HEK293 (cell line): ENCODE measurements around the gene UTP4.

Experiments
- CTCF ChIA-PET: fragments of 350-600 bp; formaldehyde crosslinking; extraction: SDS; loops from one replicate; lab custom pipeline; 2021; ENCODE audit warnings: antibody characterized with exemption; lab: Yijun Ruan, JAX
- POLR2A ChIA-PET: fragments of 300-600 bp; formaldehyde crosslinking; extraction: SDS; loops from one replicate; lab custom pipeline; 2020; ENCODE audit warnings: antibody characterized with exemption, inconsistent platforms; lab: Yijun Ruan, JAX
- H3K27ac ChIP-seq: fragments of 200-500 bp; sonication (Bioruptor generic); 2 replicates; pipeline ENCODE4 v1.5.1; 2014; ENCODE audit warnings: low read depth, low read length, control low read depth, inconsistent platforms; ENCODE audit errors: extremely low read depth
- H3K36me3 ChIP-seq, 2 experiments: fragments of 200-500 bp in 1 of 2; sonication (Bioruptor generic) in 1 of 2; 1 replicate in 1 of 2; 2 replicates in 1 of 2; pipeline ENCODE4 v1.5.1; 2014 to 2017; ENCODE audit warnings: inconsistent platforms in 2 of 2, low read length in 2 of 2; ENCODE audit not compliant: control insufficient read depth in 2 of 2, insufficient read depth in 1 of 2
- H3K4me1 ChIP-seq: fragments of 200-500 bp; sonication (Bioruptor generic); 2 replicates; pipeline ENCODE4 v1.5.1; 2014; ENCODE audit warnings: mild to moderate bottlenecking, low read length, inconsistent platforms; ENCODE audit not compliant: control insufficient read depth, insufficient read depth
- H3K4me3 ChIP-seq: 2 replicates; pipeline ENCODE4 v1.5.1; 2011; ENCODE audit warnings: low read depth, mild to moderate bottlenecking, control low read depth, low read length, moderate library complexity
- H3K9me3 ChIP-seq: fragments of 200-500 bp; sonication (Bioruptor generic); 2 replicates; pipeline ENCODE4 v1.5.1; 2014; ENCODE audit warnings: low read depth, low read length, inconsistent platforms; ENCODE audit not compliant: control insufficient read depth, insufficient read depth
- KLF1 ChIP-seq: fragments of 450-650 bp; formaldehyde crosslinking; IDR thresholded peaks from 2 replicates; pipeline ENCODE4 v1.5.1; 2016; ENCODE audit warnings: missing biosample characterization, missing genetic modification characterization
- MZF1 ChIP-seq: fragments of 450-650 bp; formaldehyde crosslinking; IDR thresholded peaks from 2 replicates; pipeline ENCODE4 v1.5.1; 2017; ENCODE audit warnings: missing biosample characterization, missing genetic modification characterization, borderline replicate concordance
- OSR2 ChIP-seq: fragments of 450-650 bp; formaldehyde crosslinking; IDR thresholded peaks from 2 replicates; pipeline ENCODE4 v1.5.1; 2016; ENCODE audit warnings: missing biosample characterization, missing genetic modification characterization
- PATZ1 ChIP-seq: fragments of 450-650 bp; formaldehyde crosslinking; IDR thresholded peaks from 2 replicates; pipeline ENCODE4 v1.5.1; 2016; ENCODE audit warnings: missing biosample characterization, missing genetic modification characterization
- PRDM6 ChIP-seq: fragments of 450-650 bp; formaldehyde crosslinking; IDR thresholded peaks from 2 replicates; pipeline ENCODE4 v1.5.1; 2017; ENCODE audit warnings: missing biosample characterization, missing genetic modification characterization
- SP3 ChIP-seq: fragments of 450-650 bp; formaldehyde crosslinking; IDR thresholded peaks from 2 replicates; pipeline ENCODE4 v1.5.1; 2016; ENCODE audit warnings: missing biosample characterization, missing genetic modification characterization
- SP7 ChIP-seq: fragments of 450-650 bp; formaldehyde crosslinking; IDR thresholded peaks from 2 replicates; pipeline ENCODE4 v1.5.1; 2016; ENCODE audit warnings: missing biosample characterization, missing genetic modification characterization
- WT1 ChIP-seq: fragments of 450-650 bp; formaldehyde crosslinking; IDR thresholded peaks from 2 replicates; pipeline ENCODE4 v1.5.1; 2016; ENCODE audit warnings: missing biosample characterization, missing genetic modification characterization
- ZBTB44 ChIP-seq: fragments of 450-650 bp; IDR thresholded peaks from 2 replicates; pipeline ENCODE4 v1.5.1; 2018; ENCODE audit warnings: missing biosample characterization, mild to moderate bottlenecking, missing genetic modification characterization
- ZBTB49 ChIP-seq: fragments of 450-650 bp; formaldehyde crosslinking; IDR thresholded peaks from 2 replicates; pipeline ENCODE4 v1.5.1; 2016; ENCODE audit warnings: missing biosample characterization, missing genetic modification characterization, low read depth
- ZNF174 ChIP-seq: fragments of 450-650 bp; formaldehyde crosslinking; IDR thresholded peaks from 2 replicates; pipeline ENCODE4 v1.5.0; 2017; ENCODE audit warnings: missing biosample characterization, mild to moderate bottlenecking, missing genetic modification characterization
- ZNF221 ChIP-seq: fragments of 450-650 bp; formaldehyde crosslinking; IDR thresholded peaks from 2 replicates; pipeline ENCODE4 v1.5.1; 2017; ENCODE audit warnings: missing biosample characterization, missing genetic modification characterization, borderline replicate concordance
- ZNF266 ChIP-seq: fragments of 450-650 bp; formaldehyde crosslinking; IDR thresholded peaks from 2 replicates; pipeline ENCODE4 v1.5.1; 2016; ENCODE audit warnings: missing biosample characterization, missing genetic modification characterization, low read depth
- ZNF280D ChIP-seq: fragments of 450-650 bp; formaldehyde crosslinking; IDR thresholded peaks from 2 replicates; pipeline ENCODE4 v1.5.1; 2016; ENCODE audit warnings: missing biosample characterization, missing genetic modification characterization
- ZNF292 ChIP-seq: fragments of 450-650 bp; formaldehyde crosslinking; IDR thresholded peaks from 2 replicates; pipeline ENCODE4 v1.5.1; 2016; ENCODE audit warnings: low read depth, missing biosample characterization, missing genetic modification characterization, borderline replicate concordance
- ZNF341 ChIP-seq: fragments of 450-650 bp; formaldehyde crosslinking; IDR thresholded peaks from 2 replicates; pipeline ENCODE4; 2016; ENCODE audit warnings: low read depth, missing biosample characterization, missing genetic modification characterization
- ZNF561 ChIP-seq: fragments of 450-650 bp; IDR thresholded peaks from 2 replicates; pipeline ENCODE4 v1.5.1; 2018; ENCODE audit warnings: missing biosample characterization, missing genetic modification characterization, borderline replicate concordance
- ZNF707 ChIP-seq: fragments of 450-650 bp; formaldehyde crosslinking; IDR thresholded peaks from 2 replicates; pipeline ENCODE4 v1.5.1; 2016; ENCODE audit warnings: missing biosample characterization, missing genetic modification characterization
- ZNF792 ChIP-seq: fragments of 450-650 bp; formaldehyde crosslinking; IDR thresholded peaks from 2 replicates; pipeline ENCODE4 v1.5.1; 2016; ENCODE audit warnings: missing biosample characterization, missing genetic modification characterization
- ZSCAN16 ChIP-seq: fragments of 450-650 bp; formaldehyde crosslinking; IDR thresholded peaks from 2 replicates; pipeline ENCODE4 v1.5.1; 2016; ENCODE audit warnings: missing biosample characterization, missing genetic modification characterization
- ZSCAN30 ChIP-seq: fragments of 450-650 bp; IDR thresholded peaks from 2 replicates; pipeline ENCODE4 v1.5.1; 2018; ENCODE audit warnings: missing biosample characterization, mild to moderate bottlenecking, missing genetic modification characterization, moderate library complexity
- TF ChIP-seq, protein P1 (sequence below): fragments of 450-650 bp; formaldehyde crosslinking; optimal IDR thresholded peaks from 2 replicates; pipeline ENCODE3; 2016; ENCODE audit warnings: missing biosample characterization, mild to moderate bottlenecking, missing genetic modification characterization

The UTP4 gene

DNA sequence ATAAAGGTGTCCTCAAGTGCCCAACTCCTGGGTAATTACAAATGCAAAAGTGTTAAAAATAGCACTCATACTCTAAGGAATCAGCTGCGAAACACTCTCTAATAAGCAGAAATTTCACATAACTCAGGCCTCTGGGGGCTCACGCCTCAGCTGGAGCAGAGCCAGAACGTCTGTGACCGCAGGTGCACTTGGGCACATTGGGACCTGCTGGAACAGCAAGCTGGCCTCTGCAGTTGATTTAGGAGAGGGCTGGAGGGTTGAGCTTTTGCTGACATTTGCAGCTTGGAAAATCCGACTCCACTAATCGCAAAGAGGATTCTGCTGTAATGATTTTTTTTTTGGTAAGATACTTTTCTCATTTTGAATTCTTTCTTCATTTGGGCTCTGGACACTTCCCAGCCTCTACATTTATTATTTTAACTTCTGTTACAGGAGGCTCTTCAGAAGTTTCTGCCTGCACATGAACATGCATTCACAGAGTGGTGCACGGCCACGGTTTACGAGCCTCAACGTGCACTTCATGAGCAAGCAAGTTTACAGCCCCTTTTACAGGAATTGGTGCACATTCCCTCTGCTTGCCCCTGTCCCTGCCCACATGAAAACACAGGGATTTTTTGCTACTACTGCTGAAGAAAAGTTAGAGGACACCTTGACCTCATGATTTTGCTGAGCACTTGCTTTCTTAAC is 50.4 kb downstream of the UTP4 start (continued):
- 0 out of 2 replicates have a peak, but pooled peaks have one; percentile 33 for TF ChIP-seq PATZ1 (tag by site-specific recombination)
- TF ChIP-seq ZNF561 (tag by site-specific recombination): peak; percentile 46; the same call in 1 of the 2 replicates
- TF ChIP-seq ZBTB44 (tag by site-specific recombination): peak; percentile 68; the same call in 1 of the 2 replicates
- TF ChIP-seq SP7: peak; percentile 21; the same call in 1 of the 2 replicates
- no peak for TF ChIP-seq ZNF266
- TF ChIP-seq, protein P1, sequence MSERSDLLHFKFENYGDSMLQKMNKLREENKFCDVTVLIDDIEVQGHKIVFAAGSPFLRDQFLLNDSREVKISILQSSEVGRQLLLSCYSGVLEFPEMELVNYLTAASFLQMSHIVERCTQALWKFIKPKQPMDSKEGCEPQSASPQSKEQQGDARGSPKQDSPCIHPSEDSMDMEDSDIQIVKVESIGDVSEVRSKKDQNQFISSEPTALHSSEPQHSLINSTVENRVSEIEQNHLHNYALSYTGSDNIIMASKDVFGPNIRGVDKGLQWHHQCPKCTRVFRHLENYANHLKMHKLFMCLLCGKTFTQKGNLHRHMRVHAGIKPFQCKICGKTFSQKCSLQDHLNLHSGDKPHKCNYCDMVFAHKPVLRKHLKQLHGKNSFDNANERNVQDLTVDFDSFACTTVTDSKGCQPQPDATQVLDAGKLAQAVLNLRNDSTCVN: peak; percentile 40
- peak; percentile 83 for TF ChIP-seq ZNF341 (tag by site-specific recombination)
- TF ChIP-seq OSR2 (tag by site-specific recombination): peak; percentile 55; the same call in 1 of the 2 replicates
- 0 out of 2 replicates have a peak, but pooled peaks have one; percentile 23 for TF ChIP-seq KLF1 (tag by site-specific recombination)
- no peak for TF ChIP-seq ZBTB49
- peak; percentile 63; the same call in 1 of the 2 replicates for TF ChIP-seq MZF1 (tag by site-specific recombination)

GRCh38 chr16:69186642-69187445 is 54.4 kb downstream of the UTP4 start, which contains the start of gene SNTB2:
TSS of gene SNTB2 (plus strand) at chr16:69187164. CDS start at chr16:69187167, 3 bp downstream.
- Histone ChIP-seq H3K4me1 (peaks cover 12% of the 10 kb centered on the region), H3K4me3 (peak within 1 kb of the TSS; percentile 88), H3K9me3 (no peaks in the 10 kb centered on the region), H3K36me3 (no peaks in the 10 kb centered on the region), H3K27ac (peak within 1 kb of the TSS; percentile 75)
- ChIA-PET CTCF (interaction anchor here (0.5 to 1.1 kb wide), 3 partner anchors 36 to 274 kb away, joined by 3 to 4 read pairs (median 3); no protein-coding TSS in a partner anchor), POLR2A (interaction anchor here (0.7 to 1.6 kb wide), 8 partner anchors 10 to 167 kb away, joined by 3 to 12 read pairs (median 4); partner anchors contain the start of gene PDF)
- TF ChIP-seq SP3 (tag by site-specific recombination) (peak; percentile 91), ZNF707 (tag by site-specific recombination) (no peak), ZSCAN30 (tag by site-specific recombination) (no peak), ZSCAN16 (tag by site-specific recombination) (peak; percentile 92), ZNF280D (tag by site-specific recombination) (no peak), PRDM6 (tag by site-specific recombination) (no peak), ZNF292 (tag by site-specific recombination) (no peak), WT1 (tag by site-specific recombination) (no peak; the same call in 1 of the 2 replicates), ZNF792 (no peak), ZNF221 (tag by site-specific recombination) (no peak), ZNF174 (no peak), ZNF341 (tag by site-specific recombination) (peak; percentile 72)
